K562 (cell line): Measurements from ENCODE around the gene SYT13. TPM values are rescaled to one million over a fixed set of nuclear protein-coding genes. Genes with fewer than 3 reads are reported as not detected.

Experiments
- ATAC-seq: fragments of 200-7000 bp; cut with Tn5 transposase; 3 replicates; pipeline ENCODE4 v1.9.1; 2020; ENCODE audit warnings: moderate library complexity
- BruUV-seq: library from RNA; stranded (reverse); fragments of 400-500 nt; replicated peaks from 2 replicates; lab custom pipeline; 2021; lab: Mats Ljungman, UMichigan
- CTCF ChIA-PET: fragments of 300-600 bp; formaldehyde crosslinking; extraction: SDS; loops from one replicate; lab custom pipeline; 2021; ENCODE audit warnings: low intra/inter-chr PET ratio; lab: Yijun Ruan, JAX
- POLR2A ChIA-PET: fragments of 300-600, 350-650 bp; sonication (Branson Sonifier 250); formaldehyde crosslinking; extraction: SDS; loops from one replicate; lab custom pipeline; 2021; ENCODE audit warnings: antibody characterized with exemption, inconsistent platforms; lab: Yijun Ruan, JAX
- DNase-seq, 4 experiments: peaks; one replicate each; pipeline versions ENCODE4 v3.0.0 to v3.0.0-alpha.2; 2011 to 2018; ENCODE audit warnings: low spot score in 3 of 4, mixed read lengths in 3 of 4; ENCODE audit errors: extremely low read depth in 1 of 4
- FAIRE-seq: peaks from 2 replicates; lab custom pipeline; 2011; peaks lifted over from hg19 to GRCh38; lab: Jason Lieb, UNC
- H2AFZ ChIP-seq: 2 replicates; pipeline ENCODE4 v1.6.0; 2011; ENCODE audit warnings: low read depth, low read length, control low read depth, inconsistent platforms
- H3K27ac ChIP-seq: fragments of 200-600 bp; 3 replicates; pipeline ENCODE4 v1.8.0; 2011; ENCODE audit warnings: low read depth, mild to moderate bottlenecking, control low read depth, inconsistent platforms, low read length, moderate library complexity, mixed read lengths; ENCODE audit errors: extremely low read depth
- H3K27me3 ChIP-seq, 2 experiments: fragments of 300-600 bp in 1 of 2; 2 replicates in 1 of 2; 3 replicates in 1 of 2; pipeline versions ENCODE4 v1.6.0 to v1.8.0; 2011; ENCODE audit warnings: inconsistent platforms in 2 of 2, low read length in 2 of 2, mild to moderate bottlenecking in 1 of 2, mixed read lengths in 1 of 2, moderate library complexity in 1 of 2; ENCODE audit not compliant: control insufficient read depth in 2 of 2, insufficient read depth in 2 of 2
- H3K36me3 ChIP-seq: fragments of 300-600 bp; 3 replicates; pipeline ENCODE4 v1.8.0; 2011; ENCODE audit warnings: mild to moderate bottlenecking, low read length, inconsistent platforms; ENCODE audit not compliant: control insufficient read depth, insufficient read depth
- H3K4me1 ChIP-seq, 2 experiments: fragments of 200-600 bp in 1 of 2; replicated peaks in 1 of 2; 2 replicates in 1 of 2; 3 replicates in 1 of 2; pipeline versions ENCODE4 v1.5.1 to v1.8.0; 2011; ENCODE audit warnings: inconsistent platforms in 2 of 2, low read length in 2 of 2, mild to moderate bottlenecking in 1 of 2, mixed read lengths in 1 of 2, moderate library complexity in 1 of 2; ENCODE audit not compliant: control insufficient read depth in 2 of 2, insufficient read depth in 2 of 2
- H3K4me2 ChIP-seq: 2 replicates; pipeline ENCODE4 v1.6.1; 2011; ENCODE audit warnings: low read length, control low read depth, inconsistent platforms, mixed read lengths; ENCODE audit not compliant: insufficient read depth
- H3K4me3 ChIP-seq: fragments of 200-600 bp; sonication (generic), shearing (Covaris generic); 2 replicates; pipeline ENCODE4 v1.5.1; 2016; ENCODE audit warnings: control low read depth, inconsistent platforms
- H3K79me2 ChIP-seq: fragments of 200-600 bp; 3 replicates; pipeline ENCODE4 v1.8.0; 2011; ENCODE audit warnings: low read length, inconsistent platforms; ENCODE audit not compliant: control insufficient read depth, insufficient read depth
- H3K9ac ChIP-seq, 2 experiments: 2 replicates each; pipeline versions ENCODE4 v1.6.0 to v1.6.1; 2011; ENCODE audit warnings: low read depth in 2 of 2, low read length in 2 of 2, control low read depth in 1 of 2, inconsistent platforms in 1 of 2, mild to moderate bottlenecking in 1 of 2, mixed read lengths in 1 of 2; ENCODE audit not compliant: insufficient read depth in 1 of 2
- H3K9me1 ChIP-seq: one replicate; pipeline ENCODE4 v1.6.0; 2011; ENCODE audit warnings: inconsistent platforms, mild to moderate bottlenecking, low read length, moderate library complexity; ENCODE audit not compliant: control insufficient read depth, insufficient read depth
- H3K9me3 ChIP-seq: replicated peaks from 2 replicates; pipeline ENCODE4 v1.5.1; 2011; ENCODE audit warnings: low read depth, low read length, inconsistent platforms; ENCODE audit not compliant: control insufficient read depth, insufficient read depth
- H4K20me1 ChIP-seq: replicated peaks from 2 replicates; pipeline ENCODE4 v1.6.1; 2011; ENCODE audit warnings: low read length, inconsistent platforms, mixed read lengths; ENCODE audit not compliant: control insufficient read depth, insufficient read depth
- BCOR ChIP-seq: fragments of 450-650 bp; IDR thresholded peaks from 2 replicates; pipeline ENCODE4 v1.6.1; 2016
- DNMT1 ChIP-seq: fragments of 450-650 bp; IDR thresholded peaks from 2 replicates; pipeline ENCODE4 v1.6.1; 2016; ENCODE audit warnings: antibody characterized with exemption, mild to moderate bottlenecking
- KDM5B ChIP-seq: fragments of 200-600 bp; sonication (generic); IDR thresholded peaks from 2 replicates; pipeline ENCODE4 v1.6.1; 2012; ENCODE audit warnings: low read depth, mild to moderate bottlenecking, moderate library complexity, low read length, control low read depth, inconsistent platforms; ENCODE audit not compliant: insufficient replicate concordance
- NFIC ChIP-seq: fragments of 450-650 bp; IDR thresholded peaks from 2 replicates; pipeline ENCODE4 v1.6.1; 2017; ENCODE audit warnings: mild to moderate bottlenecking, inconsistent platforms
- POLR2G ChIP-seq: fragments of 200-400 bp; formaldehyde crosslinking; IDR thresholded peaks from 2 replicates; pipeline ENCODE4 v1.6.1; 2017; ENCODE audit warnings: low read depth, mild to moderate bottlenecking, antibody characterized with exemption, low read length, moderate library complexity
- TAF7 ChIP-seq: fragments of 450-650 bp; IDR thresholded peaks from 2 replicates; pipeline ENCODE4 v1.6.1; 2016; ENCODE audit warnings: missing genetic modification characterization, missing compliant biosample characterization
- WGBS: fragments of 100-300 bp; shearing (Covaris generic); methylation state at CpG from one replicate; pipeline ENCODE4 v1.1.6; 2016; ENCODE audit warnings: low coverage, mixed read lengths; ENCODE audit not compliant: insufficient coverage; ENCODE audit errors: missing lambda C conversion rate; 5-methylcytosine and 5-hydroxymethylcytosine counted together
- in situ Hi-C: fragments of 300-500 bp; cut with MboI; formaldehyde crosslinking; loops from 4 replicates; pipeline ENCODE4 v1.15.0; 2018; ENCODE audit warnings: inconsistent platforms, mixed read lengths
- intact Hi-C: fragments of 100-400 bp; cut with micrococcal nuclease; formaldehyde crosslinking; loops from 2 replicates; pipeline ENCODE4 v1.14.2; 2022
- polyA plus RNA-seq, 8 experiments: library from polyadenylated mRNA; depleted of rRNA in 4 of 8; stranded (reverse) in 5 of 8; unstranded in 3 of 8; fragments of >200 nt; fragmentation: Nextera tagmentation in 2 of 8; fragmentation: Illumina TruSeq in 1 of 8; extraction: Ambion mirVana in 2 of 8; extraction: Trizol in 1 of 8; gene quantifications; 2 replicates each; pipeline versions ENCODE4 v1.2.1 to v1.2.3, GENCODE V29; 2011 to 2014; ENCODE audit warnings: inconsistent platforms in 1 of 8, missing spikeins in 1 of 8
- total RNA-seq, 7 experiments: library from RNA; depleted of rRNA in 6 of 7; stranded (reverse); fragments of >200 nt in 6 of 7; fragmentation: Illumina TruSeq in 2 of 7; extraction: Trizol in 2 of 7; gene quantifications; 2 replicates each; pipeline versions ENCODE4 v1.2.1 to v1.2.3, GENCODE V29; 2011 to 2021; ENCODE audit warnings: low replicate concordance in 1 of 7
- TF ChIP-seq, protein P1 (sequence below): sonication (generic); IDR thresholded peaks from 2 replicates; pipeline ENCODE4 v1.6.1; 2016
- TF ChIP-seq, protein P2 (sequence below): fragments of 250-450 bp; sonication (Bioruptor Pico); IDR thresholded peaks from 2 replicates; pipeline ENCODE4 v1.5.0; 2021; ENCODE audit warnings: mild to moderate bottlenecking, moderate library complexity

SYT13 gene
- total and polyA plus RNA-seq, 9 of the 15 experiments (the other 6 are each of a cell fraction or from before 2014, with no cell fraction given), result under 0.01 to 0.13 (median 0.08) TPM; not detected in 2

DNA sequence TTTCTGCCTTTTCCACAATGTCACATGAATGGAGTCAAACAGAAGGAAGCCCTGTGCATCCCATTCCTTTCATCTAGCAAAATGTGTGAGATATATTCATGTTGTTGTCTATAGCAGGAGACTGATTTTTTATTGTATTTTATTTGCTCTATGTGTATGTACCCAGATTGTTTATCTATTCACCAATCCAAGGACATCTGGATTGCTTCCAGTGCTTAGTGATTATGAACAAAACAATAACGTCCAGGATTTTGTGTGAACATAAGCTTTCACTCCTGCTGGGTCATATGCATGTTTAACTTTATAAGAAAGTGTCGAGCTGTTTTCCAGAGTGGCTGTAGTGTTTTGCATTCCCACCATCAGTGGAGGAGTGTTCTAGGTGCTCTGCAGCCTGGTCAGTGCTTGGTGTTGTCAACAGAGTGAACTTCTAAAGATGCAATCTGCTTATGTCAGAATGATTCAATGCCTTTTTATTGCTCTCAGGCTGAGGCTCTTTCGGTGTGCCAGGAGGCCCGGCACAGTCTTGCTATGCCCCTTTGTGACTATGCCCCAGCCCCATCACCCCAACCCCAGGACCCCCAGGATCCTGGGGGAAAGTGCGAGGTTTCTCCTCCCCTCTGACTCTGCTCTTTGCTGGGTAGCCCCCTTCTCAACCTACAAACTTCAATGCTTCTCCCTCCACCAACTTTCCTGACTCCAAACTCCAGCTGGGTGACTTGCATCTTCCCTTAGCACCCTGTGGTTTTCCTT is 19.9 kb upstream of the SYT13 start:
- CTCF ChIA-PET, result no interaction called here
- in situ Hi-C loops (no loop called here), intact Hi-C loops (no loop called here)
- Histone ChIP-seq H4K20me1 (no peaks in the 10 kb centered on the region; the same call in 1 of the 2 replicates), H2AFZ (no peak overlapping the region), H3K4me3 (no peak overlapping the region), H3K9me3 (no peaks in the 10 kb centered on the region), H3K4me2 (no peak overlapping the region), H3K27me3 (peaks cover 6 to 28% of the 10 kb centered on the region in 2 experiments; a peak in 4 of 5 replicates), H3K9ac (no peak overlapping the region), H3K27ac (no peak overlapping the region), H3K4me1 (no peaks in the 10 kb centered on the region), H3K36me3 (no peaks in the 10 kb centered on the region), H3K79me2 (no peaks in the 10 kb centered on the region), H3K9me1 (no peaks in the 10 kb centered on the region)
- ATAC-seq (no peak), DNase-seq (no peak), FAIRE-seq (no peak)
- WGBS, result 0% methylated on average over 5 of the region's 5 CpGs
- no peak for TF ChIP-seq POLR2G
- TF ChIP-seq, protein P1, sequence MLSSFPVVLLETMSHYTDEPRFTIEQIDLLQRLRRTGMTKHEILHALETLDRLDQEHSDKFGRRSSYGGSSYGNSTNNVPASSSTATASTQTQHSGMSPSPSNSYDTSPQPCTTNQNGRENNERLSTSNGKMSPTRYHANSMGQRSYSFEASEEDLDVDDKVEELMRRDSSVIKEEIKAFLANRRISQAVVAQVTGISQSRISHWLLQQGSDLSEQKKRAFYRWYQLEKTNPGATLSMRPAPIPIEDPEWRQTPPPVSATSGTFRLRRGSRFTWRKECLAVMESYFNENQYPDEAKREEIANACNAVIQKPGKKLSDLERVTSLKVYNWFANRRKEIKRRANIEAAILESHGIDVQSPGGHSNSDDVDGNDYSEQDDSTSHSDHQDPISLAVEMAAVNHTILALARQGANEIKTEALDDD, result no peak
- no peak for TF ChIP-seq KDM5B
- no peak for TF ChIP-seq NFIC
- TF ChIP-seq TAF7 (tag), result no peak
- TF ChIP-seq, protein P2, sequence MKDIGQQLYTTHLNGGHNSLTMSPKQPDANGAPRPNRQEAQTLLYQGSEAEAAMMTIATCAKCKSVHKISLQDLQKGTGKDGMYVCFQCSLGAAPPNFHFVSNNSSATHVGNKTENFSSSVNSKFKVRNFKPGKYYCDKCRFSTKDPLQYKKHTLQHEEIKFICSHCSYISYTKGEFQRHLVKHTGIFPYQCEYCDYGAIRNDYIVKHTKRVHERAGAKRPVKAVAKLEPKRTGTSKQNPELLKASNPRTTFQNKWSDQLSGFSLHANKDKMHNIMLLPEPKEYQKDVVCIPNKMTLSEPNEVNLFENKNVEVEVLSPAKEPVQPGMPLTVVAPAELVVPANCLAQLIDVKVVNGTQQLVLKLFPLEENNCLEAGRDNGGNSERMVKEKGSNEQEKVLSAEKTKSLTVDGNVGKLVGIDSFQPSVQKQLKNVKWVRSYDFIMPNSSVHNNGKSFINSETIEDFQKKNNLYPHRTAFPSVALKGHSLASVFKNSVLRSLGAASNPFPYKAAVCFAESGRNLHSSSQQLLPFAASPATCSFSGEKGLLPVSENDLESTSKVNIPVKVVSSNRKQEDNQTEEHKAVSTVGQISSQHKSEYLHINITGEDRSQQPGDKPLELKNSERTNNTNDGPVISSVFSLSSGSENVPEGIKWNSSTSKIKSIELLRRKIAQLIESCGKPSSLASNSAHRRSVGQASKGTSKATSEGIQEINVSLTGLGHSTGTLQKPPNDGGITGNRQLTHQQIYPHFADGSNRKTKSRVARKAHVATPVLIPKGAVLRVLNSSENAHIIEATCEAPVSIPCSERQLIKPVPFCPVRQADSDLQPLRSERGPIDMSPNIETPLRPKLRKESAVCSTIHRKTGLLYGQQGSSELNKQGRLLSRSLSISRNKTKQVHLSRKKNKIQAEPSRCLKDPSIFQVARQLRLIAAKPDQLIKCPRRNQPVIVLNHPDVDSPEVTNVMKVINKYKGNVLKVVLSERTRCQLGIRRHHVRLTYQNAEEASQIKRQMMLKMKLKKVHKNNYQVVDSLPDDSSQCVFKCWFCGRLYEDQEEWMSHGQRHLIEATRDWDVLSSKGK (CRISPR knock-in tag), result no peak
- TF ChIP-seq BCOR, result no peak
- no peak for TF ChIP-seq DNMT1
- no TSS peak for BruUV-seq
- POLR2A ChIA-PET, result no interaction called here
